Suprapubic skin (tissue), 4 donors: ENCODE data around the gene OR2T29. TPM values are rescaled to one million over a fixed set of nuclear protein-coding genes. Genes with fewer than 3 reads are reported as not detected.
"Not testable (repeated sequence)": the region's sequence is repeated elsewhere in the genome, so short reads cannot be mapped to it uniquely, and the experiment has no call there.

Experiments
- DNase-seq, 2 donors: peaks; one replicate each; pipeline ENCODE4 v3.0.0-alpha.2; 2019; ENCODE audit warnings: low spot score in 2 of 2
- H3K27ac ChIP-seq: fragments of 200-600 bp; sonication (generic); one replicate; pipeline ENCODE4 v1.5.1; 2019
- H3K27me3 ChIP-seq: fragments of 200-600 bp; sonication (generic); one replicate; pipeline ENCODE4 v1.5.1; 2019
- H3K36me3 ChIP-seq: fragments of 200-600 bp; sonication (generic); one replicate; pipeline ENCODE4 v1.5.1; 2019
- H3K4me1 ChIP-seq: fragments of 200-600 bp; sonication (generic); one replicate; pipeline ENCODE4 v1.5.1; 2019
- H3K4me3 ChIP-seq: fragments of 200-600 bp; sonication (generic); one replicate; pipeline ENCODE4 v1.5.1; 2019; ENCODE audit warnings: mild to moderate bottlenecking
- H3K9me3 ChIP-seq: fragments of 200-600 bp; sonication (generic); one replicate; pipeline ENCODE4 v1.5.1; 2019
- EP300 ChIP-seq: sonication (generic); formaldehyde crosslinking; IDR thresholded peaks from one replicate; pipeline ENCODE4 v1.6.1; 2017; ENCODE audit warnings: antibody characterized with exemption
- POLR2A ChIP-seq, 2 donors: fragments of 450-650 bp; IDR thresholded peaks; one replicate each; pipeline ENCODE4 v1.6.1; 2017; ENCODE audit warnings: antibody characterized with exemption in 2 of 2, mild to moderate bottlenecking in 2 of 2, moderate library complexity in 2 of 2
- POLR2AphosphoS5 ChIP-seq, 3 donors: sonication (generic); formaldehyde crosslinking; IDR thresholded peaks; one replicate each; pipeline ENCODE4 v1.6.1; 2017; ENCODE audit warnings: antibody characterized with exemption in 3 of 3
- WGBS: methylation state at CpG from one replicate; pipeline ENCODE4 v1.1.5; 2018; 5-methylcytosine and 5-hydroxymethylcytosine counted together
- total RNA-seq, 4 donors: library from RNA; depleted of rRNA; stranded (reverse); fragments of >200 nt; gene quantifications; one replicate each; pipeline ENCODE4 v1.1.0, GENCODE V29; 2016
- TF ChIP-seq, protein P1 (sequence below), 2 donors: fragments of 200-600 bp in 1 of 2; fragments of 450-650 bp in 1 of 2; sonication (generic) in 1 of 2; IDR thresholded peaks; one replicate each; pipeline ENCODE4 v1.5.1; 2016 to 2019; ENCODE audit warnings: antibody characterized with exemption in 2 of 2, mild to moderate bottlenecking in 1 of 2, moderate library complexity in 1 of 2

OR2T29 gene
- total RNA-seq, 4 donors from 2014 or later: 1.1 TPM; not detected in 3

DNA sequence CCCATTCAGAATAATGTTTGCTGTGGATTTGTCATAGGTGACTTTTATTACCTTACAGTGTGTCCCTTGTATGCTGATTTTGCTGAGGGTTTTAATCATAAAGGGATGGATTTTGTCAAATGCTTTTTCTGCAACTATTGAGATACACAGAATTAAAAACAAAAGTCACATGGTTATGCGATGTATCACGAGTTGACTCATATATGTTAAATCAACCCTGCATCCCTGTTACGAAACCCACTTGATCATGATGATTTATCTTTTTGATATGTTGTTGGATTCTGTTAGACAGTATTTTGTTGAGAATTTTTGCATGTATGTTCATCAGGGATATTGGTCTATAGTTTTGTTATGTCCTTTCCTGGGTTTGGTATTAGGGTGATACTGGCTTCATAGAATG, 22.7 kb upstream of the OR2T29 start:
- no peak overlapping the region for H3K4me3 ChIP-seq
- no peaks in the 10 kb centered on the region for H3K4me1 ChIP-seq
- no peaks in the 10 kb centered on the region for H3K9me3 ChIP-seq
- TF ChIP-seq, protein P1, sequence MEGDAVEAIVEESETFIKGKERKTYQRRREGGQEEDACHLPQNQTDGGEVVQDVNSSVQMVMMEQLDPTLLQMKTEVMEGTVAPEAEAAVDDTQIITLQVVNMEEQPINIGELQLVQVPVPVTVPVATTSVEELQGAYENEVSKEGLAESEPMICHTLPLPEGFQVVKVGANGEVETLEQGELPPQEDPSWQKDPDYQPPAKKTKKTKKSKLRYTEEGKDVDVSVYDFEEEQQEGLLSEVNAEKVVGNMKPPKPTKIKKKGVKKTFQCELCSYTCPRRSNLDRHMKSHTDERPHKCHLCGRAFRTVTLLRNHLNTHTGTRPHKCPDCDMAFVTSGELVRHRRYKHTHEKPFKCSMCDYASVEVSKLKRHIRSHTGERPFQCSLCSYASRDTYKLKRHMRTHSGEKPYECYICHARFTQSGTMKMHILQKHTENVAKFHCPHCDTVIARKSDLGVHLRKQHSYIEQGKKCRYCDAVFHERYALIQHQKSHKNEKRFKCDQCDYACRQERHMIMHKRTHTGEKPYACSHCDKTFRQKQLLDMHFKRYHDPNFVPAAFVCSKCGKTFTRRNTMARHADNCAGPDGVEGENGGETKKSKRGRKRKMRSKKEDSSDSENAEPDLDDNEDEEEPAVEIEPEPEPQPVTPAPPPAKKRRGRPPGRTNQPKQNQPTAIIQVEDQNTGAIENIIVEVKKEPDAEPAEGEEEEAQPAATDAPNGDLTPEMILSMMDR (IDR thresholded peaks at IDR 0.05): no peak
- TF ChIP-seq POLR2AphosphoS5 (IDR thresholded peaks at IDR 0.05): no peak
- no peak for TF ChIP-seq EP300
- TF ChIP-seq POLR2A (IDR thresholded peaks at IDR 0.05): no peak
- 77% methylated on average over 3 of the region's 3 CpGs for whole genome bisulfite sequencing
- no peaks in the 10 kb centered on the region for H3K27me3 ChIP-seq
- no peaks in the 10 kb centered on the region for H3K36me3 ChIP-seq
- no peak overlapping the region for H3K27ac ChIP-seq
- DNase-seq: no peak

DNA sequence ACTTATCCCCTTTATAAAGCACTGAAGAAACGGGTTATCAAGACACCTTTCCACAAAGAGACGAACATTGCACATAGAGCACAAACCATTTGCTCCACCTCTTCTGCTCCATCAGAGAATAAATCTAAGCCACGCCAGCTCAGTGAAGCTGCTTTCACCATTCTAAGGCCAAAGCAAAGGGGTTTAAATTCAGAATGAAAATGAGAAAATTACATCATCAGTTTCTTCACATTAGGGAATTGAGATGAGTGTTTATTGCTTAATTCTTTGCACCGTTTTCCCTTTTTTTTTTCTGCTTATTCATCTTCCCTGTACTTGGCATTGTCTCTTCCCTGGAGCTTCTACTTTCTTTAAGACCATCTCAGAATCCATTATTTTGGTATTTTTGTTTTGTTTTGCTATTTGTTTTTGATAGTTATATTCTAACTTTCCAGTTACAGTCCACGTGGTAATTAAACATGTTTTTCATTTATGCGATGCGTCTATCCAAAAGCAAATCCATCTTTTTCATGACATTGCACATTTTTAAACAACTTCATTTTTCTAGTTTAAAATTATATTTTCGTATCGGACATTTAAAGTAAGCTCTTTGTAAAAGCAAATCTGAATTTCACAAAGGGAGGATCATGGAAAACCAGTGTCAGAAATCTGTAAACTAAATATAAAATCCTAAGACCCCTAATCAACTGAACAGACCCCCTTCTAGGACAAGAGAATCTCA, 13.8 kb upstream of the OR2T29 start:
- no peaks in the 10 kb centered on the region for H3K36me3 ChIP-seq
- H3K9me3 ChIP-seq: no peaks in the 10 kb centered on the region
- H3K4me3 ChIP-seq: no peak overlapping the region
- no peaks in the 10 kb centered on the region for H3K4me1 ChIP-seq
- H3K27ac ChIP-seq: no peak overlapping the region
- 83% methylated on average over 9 of the region's 9 CpGs for WGBS
- H3K27me3 ChIP-seq: no peaks in the 10 kb centered on the region
- no peak for TF ChIP-seq POLR2A (IDR thresholded peaks at IDR 0.05)
- TF ChIP-seq, protein P1 (IDR thresholded peaks at IDR 0.05): no peak
- TF ChIP-seq EP300: no peak
- TF ChIP-seq POLR2AphosphoS5 (IDR thresholded peaks at IDR 0.05): no peak
- DNase-seq: no peak

DNA sequence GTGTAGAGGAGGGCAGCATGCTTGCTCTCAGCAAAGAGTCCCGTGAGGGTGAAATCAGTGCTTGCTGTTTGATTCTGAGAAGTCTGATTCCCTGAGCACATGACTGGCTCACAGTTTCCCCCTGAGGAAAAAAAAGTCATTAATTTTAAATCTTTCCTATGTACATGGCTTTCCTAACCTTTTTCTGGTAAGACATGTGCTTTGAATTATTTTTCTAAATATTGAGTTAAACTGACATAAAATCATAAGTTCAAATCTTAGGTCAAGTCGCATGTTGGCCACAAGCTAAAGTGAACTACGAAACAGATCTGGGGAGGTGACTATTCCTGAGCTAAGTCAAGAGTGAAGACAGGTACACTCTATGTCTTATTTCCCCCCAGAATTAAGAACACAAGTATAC, 12.1 kb upstream of the OR2T29 start, which contains the start of gene OR2T34:
OR2T34 (minus strand) TSS at position 101 of the 400 bp plus-strand sequence; CDS start at position 101, 0 bp downstream.
- H3K36me3 ChIP-seq, H3K27me3 ChIP-seq, H3K4me3 ChIP-seq, H3K9me3 ChIP-seq, DNase-seq, H3K27ac ChIP-seq, H3K4me1 ChIP-seq: not testable (repeated sequence)
- WGBS: 93% methylated on average over 3 of the region's 3 CpGs

DNA sequence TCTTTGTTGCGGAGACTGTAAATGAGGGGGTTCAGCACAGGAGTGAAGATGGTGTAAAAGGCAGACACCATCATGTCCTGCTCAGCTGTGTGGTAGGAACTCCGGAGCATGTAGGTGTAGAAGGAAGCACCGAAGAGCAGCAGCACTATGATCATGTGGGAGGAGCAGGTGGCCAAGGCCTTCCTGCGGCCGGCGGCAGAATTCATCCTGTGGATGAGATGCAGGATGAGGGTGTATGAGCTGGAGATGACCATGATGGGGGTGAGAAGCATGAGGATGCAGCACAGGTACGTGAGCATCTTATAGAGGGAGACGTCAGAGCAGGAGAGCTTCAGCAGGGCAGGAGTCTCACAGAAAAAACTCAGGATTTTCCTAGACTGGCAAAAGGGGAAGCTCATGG, 11.3 kb upstream of the OR2T29 start:
- H3K27me3 ChIP-seq, DNase-seq, H3K4me1 ChIP-seq, H3K36me3 ChIP-seq, H3K9me3 ChIP-seq, H3K27ac ChIP-seq, H3K4me3 ChIP-seq: not testable (repeated sequence)
- 81% methylated on average over 5 of the region's 8 CpGs for WGBS

DNA sequence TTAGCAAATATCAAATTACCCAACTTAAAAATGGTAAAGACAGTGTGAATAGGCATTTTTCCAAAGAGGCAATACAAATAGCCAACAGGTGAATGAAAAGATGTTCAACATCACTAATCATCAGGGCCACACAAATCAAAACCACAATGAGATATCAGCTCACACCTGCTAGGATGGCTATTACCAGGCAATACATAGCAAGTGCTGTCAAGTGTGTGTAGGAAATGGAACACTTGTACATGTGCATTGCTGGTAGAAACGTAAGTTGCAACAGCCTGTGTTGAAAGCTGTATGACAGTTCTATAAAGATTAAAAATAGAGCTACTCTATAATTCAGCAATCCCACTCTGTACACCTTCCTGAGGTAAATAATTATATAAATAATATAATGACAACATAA, 9.5 kb upstream of the OR2T29 start:
- H3K9me3 ChIP-seq, H3K4me3 ChIP-seq, H3K27me3 ChIP-seq, H3K4me1 ChIP-seq, H3K27ac ChIP-seq, H3K36me3 ChIP-seq, DNase-seq: not testable (repeated sequence)
- no CpG with 5 or more reads among the region's 1 CpG for WGBS

DNA sequence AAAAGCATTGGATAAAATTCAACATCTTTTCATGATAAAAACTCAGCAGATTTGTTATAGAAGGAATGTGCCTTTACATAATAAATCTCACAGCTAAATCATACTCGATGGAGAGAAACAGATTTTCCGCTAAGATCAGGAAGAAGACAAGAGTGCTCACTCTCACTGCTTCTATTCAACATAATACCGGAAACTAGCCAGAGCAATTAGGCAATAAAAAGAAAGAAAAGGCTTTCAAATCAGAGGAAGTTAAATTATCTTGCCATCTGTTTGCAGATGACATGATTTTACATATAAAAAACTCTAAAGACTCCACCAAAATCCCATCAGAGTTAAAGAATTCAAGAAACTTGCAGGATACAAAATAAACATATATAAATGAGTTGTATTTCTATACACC, 8.2 kb upstream of the OR2T29 start:
- not testable (repeated sequence) for H3K9me3 ChIP-seq, H3K27ac ChIP-seq, DNase-seq, H3K4me1 ChIP-seq, H3K4me3 ChIP-seq, H3K36me3 ChIP-seq, H3K27me3 ChIP-seq
- WGBS: 69% methylated on average over 3 of the region's 3 CpGs

DNA sequence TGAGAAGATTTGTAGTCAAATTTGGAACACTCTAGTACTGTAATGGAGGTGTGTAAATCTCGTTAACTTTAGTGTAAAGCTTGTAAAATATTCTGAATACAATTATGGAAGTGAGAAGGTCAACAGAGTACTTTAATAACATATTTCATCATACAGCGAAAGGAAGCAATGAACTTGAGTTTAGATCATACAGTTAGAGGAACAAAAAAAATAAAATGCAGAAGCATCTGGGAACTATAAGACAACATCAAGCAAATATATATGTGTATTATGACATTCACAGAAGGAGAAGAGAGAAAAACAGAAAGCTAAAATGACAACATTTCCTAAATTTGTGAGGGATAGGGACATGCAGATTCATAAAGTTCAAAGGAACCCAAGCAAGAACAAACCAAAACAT, 6.5 kb upstream of the OR2T29 start:
- H3K27me3 ChIP-seq, DNase-seq, H3K36me3 ChIP-seq, H3K27ac ChIP-seq, H3K4me1 ChIP-seq, H3K9me3 ChIP-seq, H3K4me3 ChIP-seq: not testable (repeated sequence)
- 34% methylated on average over 2 of the region's 2 CpGs for WGBS

DNA sequence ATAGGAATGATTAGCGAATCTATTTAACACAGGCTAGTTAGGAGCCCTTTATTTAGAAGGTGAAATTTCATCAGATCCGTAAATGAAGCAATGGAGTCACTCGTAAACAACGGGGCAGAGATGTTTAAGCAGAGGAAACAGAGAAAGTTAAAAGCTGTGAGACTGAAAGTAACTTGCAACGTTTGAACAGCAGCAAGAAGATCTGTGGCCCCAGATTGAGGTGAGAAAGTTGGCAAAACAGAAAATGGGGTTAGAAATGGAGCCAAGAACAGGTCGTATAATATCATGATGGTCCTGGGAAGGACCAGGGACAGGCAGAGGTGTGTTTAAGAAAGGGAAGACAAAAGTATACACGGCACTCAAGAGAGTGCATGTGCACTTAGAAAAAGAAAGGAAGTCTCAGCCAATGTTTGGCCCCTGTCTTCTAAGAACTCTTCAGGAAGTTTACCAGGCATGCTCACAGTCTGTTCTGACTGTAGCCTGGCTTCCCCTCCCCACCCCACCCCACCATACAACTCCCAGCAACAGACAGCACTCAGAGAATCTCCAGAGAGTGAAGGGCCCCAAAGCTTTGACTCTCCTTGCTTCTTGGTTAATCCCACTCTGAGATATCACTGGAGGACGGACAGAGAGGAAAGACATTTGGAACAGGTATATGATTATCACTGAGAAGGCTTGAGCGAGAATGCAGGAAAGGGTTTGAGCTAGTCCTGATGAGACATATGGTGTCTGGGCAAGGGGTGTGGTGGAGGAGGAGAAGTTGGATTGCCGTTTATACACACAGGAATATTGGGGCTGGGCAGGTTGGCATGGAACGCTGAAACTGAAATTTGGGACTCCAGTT, 3.2 kb upstream of the OR2T29 start:
- H3K9me3 ChIP-seq, H3K4me3 ChIP-seq, DNase-seq, H3K27ac ChIP-seq, H3K4me1 ChIP-seq, H3K36me3 ChIP-seq, H3K27me3 ChIP-seq: not testable (repeated sequence)
- WGBS: 77% methylated on average over 11 of the region's 11 CpGs

DNA sequence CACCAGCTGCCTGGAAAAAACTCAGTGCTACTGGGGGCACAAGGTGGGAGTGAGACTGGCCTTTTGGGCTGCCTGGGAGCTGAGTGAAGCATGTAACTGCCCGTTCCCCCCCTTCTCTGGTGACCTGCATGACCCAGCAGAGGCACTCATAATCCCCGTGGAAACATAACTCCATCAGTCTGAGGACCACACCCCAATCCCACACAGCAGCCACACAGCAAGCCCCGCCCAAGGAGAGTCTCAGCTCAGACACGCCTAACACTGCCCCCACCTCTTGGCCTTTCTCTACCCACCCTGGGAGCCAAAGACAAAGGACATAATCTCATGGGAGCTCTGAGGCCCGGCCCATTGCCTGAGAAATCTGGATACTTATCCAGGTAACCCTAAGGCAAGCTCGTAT, 11.5 kb downstream of the OR2T29 start:
- H3K27me3 ChIP-seq, H3K4me1 ChIP-seq, H3K36me3 ChIP-seq, H3K9me3 ChIP-seq, H3K27ac ChIP-seq, DNase-seq, H3K4me3 ChIP-seq: not testable (repeated sequence)
- no CpG with 5 or more reads among the region's 6 CpGs for WGBS

DNA sequence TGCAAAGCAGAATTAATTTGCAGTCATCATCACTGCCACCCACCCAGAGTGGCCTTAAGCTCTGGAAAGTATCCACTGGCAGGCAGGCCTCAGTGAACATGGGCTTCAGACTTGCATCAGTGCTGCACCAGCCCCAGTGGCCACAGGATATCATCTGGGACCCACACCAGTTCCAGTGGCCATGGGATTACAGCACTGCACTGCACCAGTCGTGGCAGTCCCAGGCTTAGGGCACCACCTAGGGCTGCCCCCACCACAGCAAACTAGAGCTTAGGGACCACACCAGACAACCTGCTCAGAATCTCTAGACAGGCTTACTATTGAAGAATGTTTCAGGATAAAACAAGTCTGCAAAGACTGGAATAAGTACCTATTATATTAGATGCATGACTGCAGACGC, 15.2 kb downstream of the OR2T29 start:
- H3K4me1 ChIP-seq, DNase-seq, H3K27me3 ChIP-seq, H3K36me3 ChIP-seq, H3K4me3 ChIP-seq, H3K27ac ChIP-seq, H3K9me3 ChIP-seq: not testable (repeated sequence)
- WGBS: no CpG with 5 or more reads among the region's 2 CpGs

DNA sequence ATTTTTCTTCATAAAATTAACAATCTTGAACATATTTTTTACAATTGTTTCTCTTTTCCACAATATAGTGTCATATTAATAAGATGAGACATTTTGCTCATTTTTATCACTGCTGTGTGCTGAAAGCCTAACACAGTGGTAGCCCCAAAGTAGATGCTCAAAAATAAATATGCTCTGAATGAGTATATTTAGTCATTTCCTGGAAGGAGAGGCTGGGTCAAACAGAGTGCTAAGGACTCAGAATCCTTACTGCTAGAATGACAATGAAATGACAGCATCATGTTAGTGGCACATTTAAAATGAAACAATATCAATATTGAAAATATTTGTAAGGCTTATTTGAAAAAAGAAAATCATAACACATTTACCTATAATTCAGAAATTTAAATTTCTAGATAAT, 25.1 kb downstream of the OR2T29 start:
- not testable (repeated sequence) for H3K27me3 ChIP-seq, H3K9me3 ChIP-seq, H3K36me3 ChIP-seq, H3K4me1 ChIP-seq, H3K27ac ChIP-seq, DNase-seq, H3K4me3 ChIP-seq
